Chondrocyte (in vitro differentiated cells): Measurements from ENCODE around the gene P2RY6. TPM values are rescaled to one million over a fixed set of nuclear protein-coding genes. Genes with fewer than 3 reads are reported as not detected.
"Not testable (repeated sequence)": the region's sequence is repeated elsewhere in the genome, so short reads cannot be mapped to it uniquely, and the experiment has no call there.

ENCODE experiments used
- DNase-seq: peaks from one replicate; pipeline ENCODE4 v3.0.0; 2021; ENCODE audit warnings: mixed read lengths, low spot score
- H3K27ac Mint-ChIP-seq: one replicate; pipeline ENCODE4 v1.8.0; 2021; ENCODE audit warnings: mild to moderate bottlenecking, moderate library complexity, mixed read lengths; ENCODE audit not compliant: unreplicated experiment
- H3K27me3 Mint-ChIP-seq: 2 replicates; pipeline ENCODE4 v1.8.0; 2021; ENCODE audit warnings: low read depth, mixed read lengths
- H3K36me3 Mint-ChIP-seq: 2 replicates; pipeline ENCODE4 v1.8.0; 2021; ENCODE audit warnings: low read depth, mixed read lengths
- H3K4me1 Mint-ChIP-seq: 2 replicates; pipeline ENCODE4 v1.8.0; 2021; ENCODE audit warnings: low read depth, mild to moderate bottlenecking, mixed read lengths
- H3K4me3 Mint-ChIP-seq: one replicate; pipeline ENCODE4 v1.8.0; 2021; ENCODE audit warnings: mild to moderate bottlenecking, moderate library complexity, mixed read lengths; ENCODE audit not compliant: unreplicated experiment
- H3K9me3 Mint-ChIP-seq: 2 replicates; pipeline ENCODE4 v1.8.0; 2021; ENCODE audit warnings: low read depth, mixed read lengths
- CTCF ChIP-seq: fragments of 200-600 bp; sonication (generic); IDR thresholded peaks from 2 replicates; pipeline ENCODE4 v1.5.0; 2021; ENCODE audit warnings: antibody characterized with exemption, mild to moderate bottlenecking, moderate library complexity
- total RNA-seq: library from RNA; stranded (reverse); gene quantifications from 3 replicates; pipeline ENCODE4 v1.2.1, GENCODE V29; 2021

The P2RY6 gene
- total RNA-seq, 1 donor from 2014 or later, result 0.20 TPM

- peaks cover 3% of the 10 kb centered on the region for H3K4me1 Mint-ChIP-seq
- no peaks in the 10 kb centered on the region for H3K36me3 Mint-ChIP-seq
- no peak overlapping the region for H3K4me3 Mint-ChIP-seq
- TF ChIP-seq CTCF, result no peak
- no peaks in the 10 kb centered on the region for H3K9me3 Mint-ChIP-seq
- no peak overlapping the region for H3K27ac Mint-ChIP-seq
- no peak for DNase-seq
- H3K27me3 Mint-ChIP-seq, result no peaks in the 10 kb centered on the region
Measured at GRCh38 chr11:73229896-73230875, 42.0 kb upstream of the P2RY6 start.

- Mint-ChIP-seq H3K9me3 (no peaks in the 10 kb centered on the region), H3K27ac (no peak overlapping the region), H3K4me3 (no peak overlapping the region), H3K27me3 (no peaks in the 10 kb centered on the region), H3K36me3 (no peaks in the 10 kb centered on the region), H3K4me1 (peaks cover 3% of the 10 kb centered on the region)
- no peak for DNase-seq
- no peak for TF ChIP-seq CTCF
Measured at GRCh38 chr11:73230931-73231330, 41.2 kb upstream of the P2RY6 start.

- peak; percentile 30 for DNase-seq
- not testable (repeated sequence) for H3K27me3 Mint-ChIP-seq, H3K4me1 Mint-ChIP-seq, H3K36me3 Mint-ChIP-seq, H3K4me3 Mint-ChIP-seq, H3K27ac Mint-ChIP-seq, H3K9me3 Mint-ChIP-seq
Measured at GRCh38 chr11:73232487-73232886, 39.7 kb upstream of the P2RY6 start.

- Mint-ChIP-seq H3K4me1 (peaks cover 7% of the 10 kb centered on the region), H3K27me3 (no peaks in the 10 kb centered on the region)
- no peak for TF ChIP-seq CTCF
Measured at GRCh38 chr11:73233211-73233610, 38.9 kb upstream of the P2RY6 start.

GRCh38 chr11:73233692-73234470 is 38.3 kb upstream of the P2RY6 start:
- H3K9me3 Mint-ChIP-seq, result no peaks in the 10 kb centered on the region
- peak; percentile 55 for DNase-seq
- no peak for TF ChIP-seq CTCF
- peaks cover 7% of the 10 kb centered on the region for H3K4me1 Mint-ChIP-seq
- no peaks in the 10 kb centered on the region for H3K36me3 Mint-ChIP-seq
- H3K27ac Mint-ChIP-seq, result no peak overlapping the region
- H3K27me3 Mint-ChIP-seq, result no peaks in the 10 kb centered on the region
- H3K4me3 Mint-ChIP-seq, result no peak overlapping the region

More at GRCh38 chr11:73233211-73233610, 38.9 kb upstream of the P2RY6 start:
- peak; percentile 19 for DNase-seq
- no peaks in the 10 kb centered on the region for H3K9me3 Mint-ChIP-seq
- no peak overlapping the region for H3K27ac Mint-ChIP-seq
- H3K36me3 Mint-ChIP-seq, result no peaks in the 10 kb centered on the region
- H3K4me3 Mint-ChIP-seq, result no peak overlapping the region
